Activated CD4-positive, alpha-beta T cell treated with anti-CD3 and anti-CD28 coated beads, Interleukin-2, amount 50 U/mL, for 24 hours (primary cell): ENCODE results near the gene MYL12B.
"Not testable (repeated sequence)": the region's sequence is repeated elsewhere in the genome, so short reads cannot be mapped to it uniquely, and the experiment has no call there.

Experiments used
- DNase-seq, 2 donors: peaks; one replicate each; pipeline ENCODE4 v3.0.0-alpha.2; 2020; ENCODE audit warnings: low read depth in 1 of 2, low spot score in 1 of 2

MYL12B gene

GRCh38 chr18:3261373-3262233, at the start of gene MYL12B:
Gene MYL12B (plus strand): TSS chr18:3262133. CDS start chr18:3272899, 10,766 bp downstream.
- peak; percentile 59 to 63 for DNase-seq

GRCh38 chr18:3212657-3213056, 49.3 kb upstream of the MYL12B start:
- DNase-seq = no peak

- no peak for DNase-seq
Measured at GRCh38 chr18:3213300-3214059, 48.5 kb upstream of the MYL12B start.

GRCh38 chr18:3214855-3215637, 46.9 kb upstream of the MYL12B start:
- no peak for DNase-seq

- DNase-seq = no peak
Measured at GRCh38 chr18:3216987-3217386, 44.9 kb upstream of the MYL12B start.

- no peak for DNase-seq
Measured at GRCh38 chr18:3217948-3218647, 43.8 kb upstream of the MYL12B start.

- DNase-seq = no peak
Measured at GRCh38 chr18:3218819-3219218, 43.1 kb upstream of the MYL12B start.

- no peak for DNase-seq
Measured at GRCh38 chr18:3219241-3219630, 42.7 kb upstream of the MYL12B start.

GRCh38 chr18:3219631-3220335, 42.1 kb upstream of the MYL12B start, which contains the start of gene MYOM1:
Gene MYOM1 (minus strand): TSS chr18:3219968. CDS start chr18:3215223, 4,745 bp downstream.
- no peak for DNase-seq

GRCh38 chr18:3220868-3221267, 41.1 kb upstream of the MYL12B start:
- DNase-seq = not testable (repeated sequence)

- DNase-seq = no peak
Measured at GRCh38 chr18:3221496-3221895, 40.4 kb upstream of the MYL12B start.

- DNase-seq = no peak
Measured at GRCh38 chr18:3223356-3223755, 38.6 kb upstream of the MYL12B start.

GRCh38 chr18:3224223-3224622, 37.7 kb upstream of the MYL12B start:
- DNase-seq = no peak

- no peak for DNase-seq
Measured at GRCh38 chr18:3225588-3225987, 36.3 kb upstream of the MYL12B start.

- no peak for DNase-seq
Measured at GRCh38 chr18:3226048-3226447, 35.9 kb upstream of the MYL12B start.

GRCh38 chr18:3230401-3231334, 31.3 kb upstream of the MYL12B start:
- DNase-seq = no peak

- no peak for DNase-seq
Measured at GRCh38 chr18:3233004-3233403, 28.9 kb upstream of the MYL12B start.

GRCh38 chr18:3233433-3234168, 28.3 kb upstream of the MYL12B start:
- DNase-seq = no peak
